Bronchial epithelial cell (primary cell): ENCODE results near the gene MINDY4. TPM values are rescaled to one million over a fixed set of nuclear protein-coding genes. Genes with fewer than 3 reads are reported as not detected.

ENCODE experiments used
- DNase-seq: peaks from one replicate; pipeline ENCODE4 v3.0.0-alpha.2; 2010; ENCODE audit warnings: low read depth
- FAIRE-seq: peaks from 2 replicates; lab custom pipeline; 2011; peaks lifted over from hg19 to GRCh38; lab: Jason Lieb, UNC
- H3K27me3 ChIP-seq: 2 replicates; pipeline ENCODE4 v1.5.1; 2011; ENCODE audit warnings: low read length; ENCODE audit not compliant: control insufficient read depth, insufficient read depth
- H3K36me3 ChIP-seq: 2 replicates; pipeline ENCODE4 v1.5.1; 2011; ENCODE audit warnings: low read length; ENCODE audit not compliant: control insufficient read depth, insufficient read depth
- H3K4me3 ChIP-seq: 2 replicates; pipeline ENCODE4 v1.5.1; 2011; ENCODE audit warnings: mild to moderate bottlenecking, low read depth, low read length, control low read depth
- total RNA-seq: library from RNA; depleted of rRNA; stranded (reverse); fragments of >200 nt; gene quantifications from 2 replicates; pipeline ENCODE4 v1.2.1, GENCODE V29; 2014
- TF ChIP-seq, protein P1 (sequence below): IDR thresholded peaks from 2 replicates; pipeline ENCODE4 v1.5.1; 2011; ENCODE audit warnings: mild to moderate bottlenecking, moderate library complexity, low read length, control low read depth, inconsistent platforms; ENCODE audit not compliant: insufficient read depth, severe bottlenecking

The MINDY4 gene
- total RNA-seq, 1 donor from 2014 or later: 1.1 TPM

DNA sequence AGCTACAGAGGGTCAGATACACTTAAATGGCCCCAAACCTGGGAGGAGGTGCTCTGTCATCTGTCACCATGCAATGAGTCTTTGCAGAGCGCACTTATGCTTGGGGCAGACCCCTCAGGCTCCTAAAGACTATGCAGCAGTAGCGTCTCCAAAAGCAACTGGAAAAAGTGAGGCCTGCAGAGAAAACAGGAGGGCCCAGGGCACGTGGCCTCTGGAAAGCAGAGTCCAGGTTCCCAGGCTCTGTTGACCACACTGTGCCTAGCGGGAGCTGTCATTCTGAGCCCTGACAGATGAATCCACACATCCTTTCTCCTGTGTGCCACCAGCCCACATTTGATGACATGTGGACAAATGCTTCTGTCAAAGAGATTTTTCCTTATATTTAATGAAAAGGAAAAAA is 66.4 kb downstream of the MINDY4 start:
- H3K4me3 ChIP-seq: no peak overlapping the region
- FAIRE-seq (no peak), DNase-seq (no peak)
- TF ChIP-seq, protein P1, sequence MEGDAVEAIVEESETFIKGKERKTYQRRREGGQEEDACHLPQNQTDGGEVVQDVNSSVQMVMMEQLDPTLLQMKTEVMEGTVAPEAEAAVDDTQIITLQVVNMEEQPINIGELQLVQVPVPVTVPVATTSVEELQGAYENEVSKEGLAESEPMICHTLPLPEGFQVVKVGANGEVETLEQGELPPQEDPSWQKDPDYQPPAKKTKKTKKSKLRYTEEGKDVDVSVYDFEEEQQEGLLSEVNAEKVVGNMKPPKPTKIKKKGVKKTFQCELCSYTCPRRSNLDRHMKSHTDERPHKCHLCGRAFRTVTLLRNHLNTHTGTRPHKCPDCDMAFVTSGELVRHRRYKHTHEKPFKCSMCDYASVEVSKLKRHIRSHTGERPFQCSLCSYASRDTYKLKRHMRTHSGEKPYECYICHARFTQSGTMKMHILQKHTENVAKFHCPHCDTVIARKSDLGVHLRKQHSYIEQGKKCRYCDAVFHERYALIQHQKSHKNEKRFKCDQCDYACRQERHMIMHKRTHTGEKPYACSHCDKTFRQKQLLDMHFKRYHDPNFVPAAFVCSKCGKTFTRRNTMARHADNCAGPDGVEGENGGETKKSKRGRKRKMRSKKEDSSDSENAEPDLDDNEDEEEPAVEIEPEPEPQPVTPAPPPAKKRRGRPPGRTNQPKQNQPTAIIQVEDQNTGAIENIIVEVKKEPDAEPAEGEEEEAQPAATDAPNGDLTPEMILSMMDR: no peak
- no peaks in the 10 kb centered on the region for H3K27me3 ChIP-seq
- H3K36me3 ChIP-seq: no peaks in the 10 kb centered on the region

DNA sequence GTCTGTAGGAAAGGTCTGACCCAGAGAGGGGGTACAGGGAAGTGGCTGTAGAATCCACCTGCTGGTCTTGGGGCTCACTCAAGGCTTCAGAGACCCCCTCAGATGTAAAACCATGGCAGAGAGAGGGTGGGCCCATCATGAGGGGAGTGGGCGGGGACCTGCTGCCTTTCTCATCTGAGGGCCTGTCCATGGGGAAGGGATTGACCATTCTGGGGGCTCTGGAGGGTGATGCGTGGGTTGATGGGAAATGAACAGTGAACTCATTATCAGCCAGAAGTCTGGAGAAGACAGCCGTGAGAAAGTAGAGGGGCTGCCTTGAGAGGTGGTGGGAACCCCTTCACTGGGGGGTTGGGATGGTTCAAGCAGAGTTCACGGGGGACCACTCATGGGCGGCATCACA is 66.8 kb downstream of the MINDY4 start:
- TF ChIP-seq, protein P1: no peak
- Histone ChIP-seq H3K4me3 (no peak overlapping the region), H3K36me3 (no peaks in the 10 kb centered on the region), H3K27me3 (no peaks in the 10 kb centered on the region)
- FAIRE-seq (peak; percentile 50), DNase-seq (no peak)

DNA sequence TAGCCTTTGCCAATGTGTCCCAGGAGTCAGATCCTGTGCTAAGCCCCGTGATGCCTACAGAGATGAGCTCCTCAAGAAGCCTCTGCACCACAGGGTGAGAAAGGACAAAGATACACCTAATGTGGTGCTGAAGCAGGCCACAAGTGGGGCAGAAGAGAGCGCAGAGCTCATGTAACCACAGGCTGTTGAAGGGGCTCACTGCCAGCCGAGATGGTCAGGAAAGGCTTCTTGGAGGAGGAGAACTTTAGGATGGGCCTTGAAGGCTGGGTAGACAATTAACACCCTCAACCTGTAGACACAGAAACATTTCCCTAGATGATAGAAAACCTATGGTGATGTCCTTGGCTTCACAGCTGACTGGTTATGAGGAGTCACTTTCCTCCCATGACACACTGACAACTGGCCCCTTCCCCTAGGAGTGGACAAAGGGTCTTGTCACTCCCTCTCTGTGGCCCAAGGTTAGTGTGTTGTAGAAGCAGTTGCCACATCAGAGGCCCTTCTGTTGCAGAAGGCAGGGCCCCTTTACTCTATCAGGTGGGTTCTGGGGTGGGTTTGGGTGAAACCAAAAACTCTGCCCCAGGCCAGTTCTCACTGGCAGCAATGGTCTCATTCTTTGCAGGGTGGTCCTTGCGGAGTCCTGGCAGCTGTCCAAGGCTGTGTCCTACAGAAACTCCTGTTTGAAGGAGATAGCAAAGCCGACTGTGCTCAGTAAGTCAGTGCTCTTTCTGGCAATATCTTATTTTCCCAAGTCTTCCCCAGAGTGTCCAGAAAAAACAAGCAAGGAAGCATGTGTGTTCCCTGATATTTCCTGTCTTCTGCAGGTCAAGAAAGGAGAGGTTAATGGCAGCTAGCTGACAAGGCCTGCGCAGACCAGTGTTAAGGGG is 69.2 kb downstream of the MINDY4 start:
- Histone ChIP-seq H3K27me3 (no peaks in the 10 kb centered on the region), H3K36me3 (no peaks in the 10 kb centered on the region), H3K4me3 (no peak overlapping the region)
- TF ChIP-seq, protein P1: no peak
- DNase-seq (no peak), FAIRE-seq (no peak)

DNA sequence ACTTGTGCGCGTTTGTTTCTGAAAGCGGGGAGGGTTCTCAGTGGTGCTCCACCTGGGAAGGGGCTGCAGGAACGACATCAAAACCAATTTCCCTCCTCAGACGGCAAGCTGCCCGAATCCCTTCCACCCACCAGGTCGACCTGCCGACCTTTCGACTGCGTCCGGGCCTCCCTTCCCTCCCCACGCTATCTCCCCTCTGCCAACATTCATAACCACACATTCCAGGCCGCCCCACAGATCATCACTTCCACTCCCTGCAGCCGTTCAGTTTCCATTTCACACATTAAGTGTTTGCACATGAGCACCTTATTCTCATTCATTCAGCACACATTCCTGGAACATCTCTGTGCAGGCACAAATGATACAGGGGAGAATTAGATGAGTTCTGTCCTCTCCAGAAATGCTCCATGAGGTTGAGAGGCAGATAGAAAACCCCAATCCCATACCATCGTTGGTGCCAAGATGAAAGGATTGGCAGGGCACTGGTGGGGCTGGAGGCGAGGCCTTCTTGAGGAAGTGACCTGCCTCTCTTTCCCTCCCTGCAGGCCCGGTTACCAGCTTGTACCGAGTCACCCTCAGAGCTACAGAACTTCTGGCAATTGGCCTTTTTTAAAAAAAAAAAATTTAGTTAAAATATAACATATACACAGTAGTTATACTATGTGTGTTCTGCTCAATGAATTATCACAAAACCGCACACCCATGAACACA is 70.0 kb downstream of the MINDY4 start:
- Histone ChIP-seq H3K4me3 (no peak overlapping the region), H3K27me3 (no peaks in the 10 kb centered on the region), H3K36me3 (no peaks in the 10 kb centered on the region)
- FAIRE-seq (no peak), DNase-seq (no peak)
- TF ChIP-seq, protein P1: no peak

DNA sequence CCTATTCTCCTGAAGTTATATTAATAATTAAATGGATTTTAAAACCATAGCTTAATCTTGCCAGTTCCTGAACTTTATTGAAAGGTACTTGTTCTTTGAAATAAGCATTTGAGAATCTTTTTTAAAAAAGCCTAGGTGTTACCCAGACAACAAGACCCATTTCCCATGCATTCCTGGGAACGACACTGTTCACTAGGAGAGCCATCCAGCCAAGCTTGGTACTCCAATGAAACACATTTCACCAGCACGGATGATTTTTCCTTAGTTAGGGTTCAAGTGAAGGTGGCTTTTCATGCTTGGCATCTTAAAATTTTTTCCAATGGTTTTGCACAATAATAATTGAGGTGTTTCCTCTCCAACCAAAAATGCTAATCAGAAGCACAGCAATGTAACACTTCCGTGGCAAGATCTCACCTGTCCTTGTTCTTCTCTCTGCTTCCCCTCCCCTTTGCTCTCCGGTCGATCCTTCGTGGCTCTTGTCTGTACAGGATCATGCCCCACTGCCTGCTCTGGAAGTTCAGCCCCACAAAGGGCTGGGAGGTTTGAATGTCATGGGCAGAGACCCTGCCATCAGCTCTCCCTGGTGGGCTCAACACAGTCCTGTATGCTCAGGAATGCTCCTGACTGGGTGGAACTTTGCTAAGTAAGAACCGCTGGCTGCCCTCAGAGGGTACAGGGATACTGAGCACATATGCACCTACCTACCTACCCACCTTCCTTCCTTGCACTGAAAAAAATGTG is 70.8 kb downstream of the MINDY4 start:
- no peak overlapping the region for H3K4me3 ChIP-seq
- no peaks in the 10 kb centered on the region for H3K36me3 ChIP-seq
- DNase-seq (no peak), FAIRE-seq (no peak)
- H3K27me3 ChIP-seq: no peaks in the 10 kb centered on the region
- TF ChIP-seq, protein P1: no peak
